DOHH2 (cell line): ENCODE data around the gene MR1.
"Not testable (repeated sequence)": the region's sequence is repeated elsewhere in the genome, so short reads cannot be mapped to it uniquely, and the experiment has no call there.

Experiments used
- H3F3A ChIP-seq: fragments of 200-600 bp; sonication (generic), shearing (Covaris generic); 2 replicates; pipeline ENCODE4 v1.6.0; 2016; ENCODE audit warnings: antibody characterized with exemption, mild to moderate bottlenecking; ENCODE audit not compliant: control insufficient read depth, insufficient read depth
- H3K27ac ChIP-seq: fragments of 200-600 bp; sonication (generic); 2 replicates; pipeline ENCODE4 v1.5.1; 2014; ENCODE audit warnings: low read depth, mild to moderate bottlenecking, low read length, moderate library complexity
- H3K27me3 ChIP-seq: fragments of 200-600 bp; sonication (generic); 2 replicates; pipeline ENCODE4 v1.6.1; 2014; ENCODE audit warnings: mild to moderate bottlenecking, low read length, mixed read lengths; ENCODE audit not compliant: control insufficient read depth
- H3K36me3 ChIP-seq: fragments of 200-600 bp; sonication (generic); 2 replicates; pipeline ENCODE4 v1.6.1; 2014; ENCODE audit warnings: mild to moderate bottlenecking, low read length, moderate library complexity, mixed read lengths; ENCODE audit not compliant: control insufficient read depth
- H3K4me1 ChIP-seq: fragments of 200-600 bp; sonication (generic); 2 replicates; pipeline ENCODE4 v1.6.1; 2014; ENCODE audit warnings: mild to moderate bottlenecking, low read length, mixed read lengths; ENCODE audit not compliant: control insufficient read depth
- H3K4me2 ChIP-seq: fragments of 200-600 bp; sonication (generic); 2 replicates; pipeline ENCODE4 v1.6.0; 2014; ENCODE audit warnings: mild to moderate bottlenecking, low read length, moderate library complexity
- H3K4me3 ChIP-seq: fragments of 200-600 bp; sonication (generic); 2 replicates; pipeline ENCODE4 v1.5.1; 2014; ENCODE audit warnings: mild to moderate bottlenecking, low read length, mixed read lengths
- H3K79me2 ChIP-seq: fragments of 200-600 bp; sonication (generic); 2 replicates; pipeline ENCODE4 v1.6.1; 2014; ENCODE audit warnings: mild to moderate bottlenecking, low read length, mixed read lengths; ENCODE audit not compliant: control insufficient read depth
- H3K9me2 ChIP-seq: fragments of 200-600 bp; sonication (generic); replicated peaks from 2 replicates; pipeline ENCODE4 v1.6.1; 2014; ENCODE audit warnings: mild to moderate bottlenecking, low read length, mixed read lengths; ENCODE audit not compliant: control insufficient read depth
- H3K9me3 ChIP-seq: fragments of 200-600 bp; sonication (generic); 2 replicates; pipeline ENCODE4 v1.6.1; 2014; ENCODE audit warnings: antibody characterized with exemption, low read length, mixed read lengths; ENCODE audit not compliant: control insufficient read depth, insufficient read depth
- H4K20me1 ChIP-seq: fragments of 200-600 bp; sonication (generic); 2 replicates; pipeline ENCODE4 v1.6.0; 2014; ENCODE audit warnings: low read depth, mild to moderate bottlenecking, antibody characterized with exemption, low read length, moderate library complexity; ENCODE audit not compliant: control insufficient read depth, insufficient read depth
- CTCF ChIP-seq: fragments of 200-600 bp; sonication (generic); IDR thresholded peaks from one replicate; pipeline ENCODE4 v1.5.1; 2014; ENCODE audit warnings: antibody characterized with exemption, mild to moderate bottlenecking, low read depth, low read length; ENCODE audit not compliant: poor library complexity, severe bottlenecking
- EZH2phosphoT487 ChIP-seq: fragments of 200-600 bp; sonication (generic); IDR thresholded peaks from 2 replicates; pipeline ENCODE4 v1.6.1; 2017; ENCODE audit warnings: borderline replicate concordance, mild to moderate bottlenecking, antibody characterized with exemption, low read length, moderate library complexity, mixed read lengths

MR1 gene

GRCh38 chr1:181040284-181040865, 6.6 kb downstream of the MR1 start:
- no peak overlapping the region for H3K27ac ChIP-seq
- no peak for TF ChIP-seq CTCF
- TF ChIP-seq EZH2phosphoT487: no peak
- no peak overlapping the region for H3K4me3 ChIP-seq
- H3K4me2 ChIP-seq: no peak overlapping the region
- H3K9me2 ChIP-seq: no peaks in the 10 kb centered on the region
- H4K20me1 ChIP-seq: 0 out of 2 replicates have a peak, but pooled peaks cover 3% of the 10 kb centered on the region
- no peaks in the 10 kb centered on the region for H3F3A ChIP-seq
- H3K4me1 ChIP-seq: peaks cover 13% of the 10 kb centered on the region
- no peaks in the 10 kb centered on the region for H3K27me3 ChIP-seq
- peaks cover 10% of the 10 kb centered on the region for H3K79me2 ChIP-seq
- no peaks in the 10 kb centered on the region for H3K9me3 ChIP-seq
- no peaks in the 10 kb centered on the region for H3K36me3 ChIP-seq

- Histone ChIP-seq H3K9me2 (no peaks in the 10 kb centered on the region), H4K20me1 (0 out of 2 replicates have a peak, but pooled peaks cover 3% of the 10 kb centered on the region), H3K9me3 (no peaks in the 10 kb centered on the region), H3K4me3 (no peak overlapping the region), H3F3A (no peaks in the 10 kb centered on the region), H3K4me1 (0 out of 2 replicates have a peak, but pooled peaks cover 2% of the 10 kb centered on the region), H3K4me2 (no peak overlapping the region), H3K36me3 (no peaks in the 10 kb centered on the region), H3K27ac (no peak overlapping the region), H3K79me2 (no peaks in the 10 kb centered on the region), H3K27me3 (no peaks in the 10 kb centered on the region)
- no peak for TF ChIP-seq EZH2phosphoT487
- no peak for TF ChIP-seq CTCF
Observed at GRCh38 chr1:181043025-181043888, 9.5 kb downstream of the MR1 start.

GRCh38 chr1:181044449-181044966, 10.7 kb downstream of the MR1 start:
- H3K4me3 ChIP-seq: no peak overlapping the region
- H3F3A ChIP-seq: no peaks in the 10 kb centered on the region
- no peaks in the 10 kb centered on the region for H3K36me3 ChIP-seq
- TF ChIP-seq EZH2phosphoT487 (no peak), CTCF (no peak)
- H3K27me3 ChIP-seq: no peaks in the 10 kb centered on the region
- H3K9me3 ChIP-seq: no peaks in the 10 kb centered on the region
- H4K20me1 ChIP-seq: 0 out of 2 replicates have a peak, but pooled peaks cover 3% of the 10 kb centered on the region
- no peak overlapping the region for H3K27ac ChIP-seq
- 0 out of 2 replicates have a peak, but pooled peaks cover 2% of the 10 kb centered on the region for H3K4me1 ChIP-seq
- no peaks in the 10 kb centered on the region for H3K79me2 ChIP-seq
- no peak overlapping the region for H3K4me2 ChIP-seq
- no peaks in the 10 kb centered on the region for H3K9me2 ChIP-seq

- not testable (repeated sequence) for H3K4me2 ChIP-seq, H3K4me1 ChIP-seq, H3K27ac ChIP-seq, H3K4me3 ChIP-seq, H3K9me2 ChIP-seq, H3K79me2 ChIP-seq, H3K9me3 ChIP-seq, H4K20me1 ChIP-seq, H3K27me3 ChIP-seq, H3F3A ChIP-seq, H3K36me3 ChIP-seq
Observed at GRCh38 chr1:181045946-181046345, 12.2 kb downstream of the MR1 start.
